ENCODE results near the gene TRIM69.
A peak's percentile ranks its signal among the peaks of the same experiment; 100 is the strongest.
"Not testable (repeated sequence)": the region's sequence is repeated elsewhere in the genome, so short reads cannot be mapped to it uniquely, and the experiment has no call there.

Gene TRIM69, protein sequence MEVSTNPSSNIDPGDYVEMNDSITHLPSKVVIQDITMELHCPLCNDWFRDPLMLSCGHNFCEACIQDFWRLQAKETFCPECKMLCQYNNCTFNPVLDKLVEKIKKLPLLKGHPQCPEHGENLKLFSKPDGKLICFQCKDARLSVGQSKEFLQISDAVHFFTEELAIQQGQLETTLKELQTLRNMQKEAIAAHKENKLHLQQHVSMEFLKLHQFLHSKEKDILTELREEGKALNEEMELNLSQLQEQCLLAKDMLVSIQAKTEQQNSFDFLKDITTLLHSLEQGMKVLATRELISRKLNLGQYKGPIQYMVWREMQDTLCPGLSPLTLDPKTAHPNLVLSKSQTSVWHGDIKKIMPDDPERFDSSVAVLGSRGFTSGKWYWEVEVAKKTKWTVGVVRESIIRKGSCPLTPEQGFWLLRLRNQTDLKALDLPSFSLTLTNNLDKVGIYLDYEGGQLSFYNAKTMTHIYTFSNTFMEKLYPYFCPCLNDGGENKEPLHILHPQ

DNA sequence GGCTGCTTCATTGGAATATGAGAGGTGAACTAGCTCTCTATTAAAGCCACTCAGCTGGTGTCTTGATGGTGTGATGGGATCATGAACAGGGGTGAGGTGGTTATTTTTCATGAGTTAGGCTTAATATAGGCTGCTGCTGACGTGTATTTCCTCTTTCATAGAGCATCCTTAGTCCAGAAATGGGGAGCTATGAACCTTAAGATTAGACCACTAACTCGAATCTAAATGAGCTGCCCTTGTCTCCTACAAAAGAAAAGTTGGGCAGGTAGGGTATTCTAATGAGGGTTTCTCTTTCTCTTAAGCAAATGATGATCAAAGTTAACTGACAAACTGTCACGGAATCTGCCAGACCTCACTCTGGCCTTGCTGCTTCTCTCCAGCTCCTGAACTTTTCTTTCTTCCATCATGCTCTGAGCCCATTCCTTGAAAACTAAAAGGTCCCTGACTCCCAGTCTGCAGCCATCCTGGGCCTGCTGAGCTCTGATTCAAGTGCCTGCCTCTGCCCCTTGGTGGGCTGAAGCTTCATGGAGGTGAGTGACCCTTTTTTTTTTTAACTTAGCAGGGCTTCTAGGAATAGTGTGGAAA, at the start of gene TRIM69:
TRIM69 (plus strand) TSS at position 348 of the 585 bp plus-strand sequence; CDS start at position 525, 177 bp downstream.
- no peak for DNase-seq
- in situ Hi-C loops (cut with HindIII; ENCODE audit: low pct_ligation_motif_present, low pct_unique_long_range_greater_than_20kb, low sequenced_read_pairs), result no loop called here

DNA sequence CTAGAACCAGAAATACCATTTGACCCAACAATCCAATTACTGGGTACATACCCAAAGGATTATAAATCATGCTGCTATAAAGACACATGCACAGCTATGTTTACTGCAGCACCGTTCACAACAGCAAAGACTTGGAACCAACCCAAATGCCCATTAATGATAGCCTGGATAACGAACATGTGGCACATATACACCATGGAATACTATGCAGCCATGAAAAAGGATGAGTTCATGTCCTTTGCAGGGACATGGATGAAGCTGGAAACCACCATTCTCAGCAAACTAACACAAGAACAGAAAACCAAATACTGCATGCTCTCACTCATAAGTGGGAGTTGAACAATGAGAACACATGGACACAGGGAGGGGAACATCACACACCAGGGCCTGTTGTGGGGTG, 47.0 kb upstream of the TRIM69 start:
- in situ Hi-C loops (cut with HindIII; ENCODE audit: low pct_ligation_motif_present, low pct_unique_long_range_greater_than_20kb, low sequenced_read_pairs); DNase-seq: not testable (repeated sequence)

DNA sequence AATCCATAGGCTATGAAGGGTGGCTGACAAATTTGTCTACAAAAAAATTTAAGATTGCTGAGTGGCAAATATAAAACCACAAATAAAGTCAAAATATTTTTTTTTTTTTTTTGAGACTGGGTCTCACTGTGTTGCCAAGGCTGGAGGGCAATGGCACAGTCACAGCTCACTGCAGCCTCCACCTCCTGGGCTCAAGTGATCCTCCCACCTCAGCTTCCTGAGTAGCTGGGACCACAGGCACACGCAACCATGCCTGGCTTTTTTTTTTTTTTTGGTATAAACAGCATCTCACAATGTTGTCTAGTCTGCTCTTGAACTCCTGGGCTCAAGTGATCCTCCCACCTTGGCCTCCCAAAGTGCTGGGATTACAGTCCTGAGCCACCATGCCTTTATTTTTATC, 46.1 kb upstream of the TRIM69 start:
- DNase-seq; in situ Hi-C loops (cut with HindIII; ENCODE audit: low pct_ligation_motif_present, low pct_unique_long_range_greater_than_20kb, low sequenced_read_pairs): not testable (repeated sequence)

DNA sequence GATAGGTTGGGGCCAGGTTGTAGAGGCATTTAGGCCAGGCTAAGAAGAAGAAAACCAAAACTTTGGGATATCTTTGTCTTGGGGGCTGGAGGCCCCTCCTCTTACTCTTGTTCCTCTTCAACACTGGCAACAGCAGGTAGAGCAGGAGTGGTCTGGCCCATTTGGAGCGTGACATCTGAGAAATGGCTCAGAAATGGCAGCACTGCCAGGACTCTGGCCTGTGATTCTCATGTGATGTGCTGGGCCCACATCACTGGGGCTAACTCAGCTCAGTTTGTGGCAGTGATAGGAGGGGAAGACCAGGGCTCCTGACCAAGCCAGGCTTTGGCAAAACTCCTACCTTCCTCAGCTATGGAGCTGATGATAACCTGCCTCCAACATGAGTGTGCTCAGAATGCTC, 43.7 kb upstream of the TRIM69 start:
- no peak for DNase-seq
- in situ Hi-C loops (cut with HindIII; ENCODE audit: low pct_ligation_motif_present, low pct_unique_long_range_greater_than_20kb, low sequenced_read_pairs), result no loop called here

DNA sequence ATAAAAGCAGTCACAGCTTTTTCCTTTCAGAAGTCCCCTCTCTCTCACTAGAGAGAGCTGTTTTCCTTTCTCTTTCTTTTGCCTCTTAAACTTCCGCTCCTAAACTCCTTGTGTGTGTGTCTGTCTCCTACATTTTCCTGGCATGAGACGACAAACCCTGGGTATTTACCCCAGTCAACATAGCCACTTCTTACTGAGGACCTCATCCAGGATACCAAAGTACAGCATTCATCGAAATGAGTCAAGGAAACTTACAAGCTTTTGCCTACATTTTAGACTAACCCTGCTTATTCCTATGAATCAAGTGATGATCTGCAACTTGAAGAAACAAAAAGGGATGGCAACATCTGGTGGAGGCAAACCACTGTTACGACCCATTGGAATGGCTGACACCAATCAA, 41.9 kb upstream of the TRIM69 start:
- in situ Hi-C loops (cut with HindIII; ENCODE audit: low pct_ligation_motif_present, low pct_unique_long_range_greater_than_20kb, low sequenced_read_pairs), result no loop called here
- DNase-seq, result no peak

DNA sequence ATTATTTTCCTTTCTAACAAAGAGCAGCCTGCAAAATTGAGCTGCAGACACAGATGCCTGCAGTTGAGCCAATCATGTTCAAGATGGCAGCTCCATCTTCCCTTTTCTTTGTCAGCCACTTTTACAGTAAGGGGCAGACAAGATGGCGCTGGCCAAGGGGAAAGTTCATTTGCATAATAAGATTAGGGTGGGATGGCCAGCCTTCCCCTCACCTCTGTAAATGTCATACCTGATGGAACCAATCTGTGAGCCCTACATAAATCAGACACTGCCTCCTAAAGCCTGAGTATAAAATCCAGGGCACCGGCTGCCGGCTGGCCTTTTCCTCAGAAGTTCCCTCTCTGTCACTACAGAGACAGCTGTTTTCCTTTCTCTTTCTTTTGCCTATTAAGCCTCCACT, 41.0 kb upstream of the TRIM69 start:
- in situ Hi-C loops (cut with HindIII; ENCODE audit: low pct_ligation_motif_present, low pct_unique_long_range_greater_than_20kb, low sequenced_read_pairs), result no loop called here
- no peak for DNase-seq

DNA sequence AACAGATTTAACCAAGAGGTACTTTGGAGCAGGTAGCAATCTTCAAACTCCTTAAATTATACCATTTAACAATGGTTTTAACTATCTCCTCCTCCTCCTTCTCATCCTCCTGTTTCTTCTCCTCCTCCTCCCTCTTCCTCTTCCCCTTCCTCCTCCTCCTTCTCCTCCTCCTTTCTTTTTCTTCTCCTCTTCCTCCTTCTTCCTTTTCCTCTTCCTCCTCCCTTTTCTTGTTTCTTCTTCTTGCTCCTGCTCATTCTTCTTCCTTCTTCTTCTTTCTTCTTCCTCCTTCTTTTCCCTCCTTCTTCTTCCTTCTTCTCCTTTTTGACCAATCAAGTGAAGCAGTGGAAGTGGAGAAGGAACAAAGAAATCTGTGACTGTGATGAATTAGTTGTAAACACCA, 39.3 kb upstream of the TRIM69 start:
- no peak for DNase-seq
- in situ Hi-C loops (cut with HindIII; ENCODE audit: low pct_ligation_motif_present, low pct_unique_long_range_greater_than_20kb, low sequenced_read_pairs), result no loop called here

DNA sequence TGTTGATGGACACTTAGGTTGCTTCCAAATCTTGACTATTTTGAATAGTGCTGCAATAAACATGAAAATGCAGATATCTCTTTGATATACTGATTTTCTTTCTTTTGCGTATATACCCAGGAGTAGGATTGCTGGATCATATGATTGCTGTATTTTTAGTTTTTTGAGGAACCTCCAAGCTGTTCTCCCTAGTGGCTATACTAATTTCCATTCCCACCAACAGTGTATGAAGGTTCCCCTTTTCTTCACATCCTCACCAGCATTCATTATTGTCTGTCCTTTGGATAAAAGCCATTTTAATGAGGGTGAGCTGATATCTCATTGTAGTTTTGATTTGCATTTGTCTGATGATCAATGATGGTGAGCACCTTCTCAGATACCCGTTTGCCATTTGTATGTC, 37.7 kb upstream of the TRIM69 start:
- DNase-seq, result no peak
- in situ Hi-C loops (cut with HindIII; ENCODE audit: low pct_ligation_motif_present, low pct_unique_long_range_greater_than_20kb, low sequenced_read_pairs), result no loop called here

DNA sequence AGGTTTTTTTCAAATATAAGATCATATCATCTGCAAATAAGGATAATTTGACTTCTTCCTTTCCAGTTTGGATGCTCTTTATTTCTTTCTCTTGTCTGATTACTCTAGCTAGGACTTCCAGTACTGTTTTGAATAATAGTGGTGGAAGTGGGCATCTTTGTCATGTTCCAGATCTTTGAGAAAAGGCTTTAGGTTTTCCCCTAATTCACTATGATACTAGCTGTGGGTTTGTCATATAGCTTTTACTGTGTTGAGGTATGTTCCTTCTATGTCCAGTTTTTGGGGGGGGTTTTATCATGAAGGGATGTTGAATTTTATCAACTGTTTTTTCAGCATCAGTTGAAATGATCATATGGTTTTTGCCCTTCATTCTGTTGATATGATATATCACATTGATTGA, 35.7 kb upstream of the TRIM69 start:
- in situ Hi-C loops (cut with HindIII; ENCODE audit: low pct_ligation_motif_present, low pct_unique_long_range_greater_than_20kb, low sequenced_read_pairs); DNase-seq: not testable (repeated sequence)

DNA sequence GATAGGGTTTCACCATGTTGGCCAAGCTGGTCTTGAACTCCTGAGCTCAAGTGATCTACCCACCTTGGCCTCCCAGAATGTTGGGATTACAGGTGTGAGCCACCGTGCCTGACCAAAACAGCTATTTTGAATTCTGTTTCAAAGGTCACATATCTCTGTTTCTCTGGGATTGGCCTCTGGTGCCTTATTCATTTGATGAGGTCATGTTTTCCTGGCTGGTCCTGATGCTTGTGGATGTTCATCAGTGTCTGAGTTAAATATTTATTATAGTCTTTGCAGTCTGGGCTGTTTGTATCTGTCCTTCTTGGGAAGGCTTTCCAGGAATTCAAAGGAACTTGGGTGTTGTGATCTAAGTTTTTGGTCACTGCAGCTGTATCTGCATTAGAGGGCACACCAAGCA, 30.3 kb upstream of the TRIM69 start:
- in situ Hi-C loops (cut with HindIII; ENCODE audit: low pct_ligation_motif_present, low pct_unique_long_range_greater_than_20kb, low sequenced_read_pairs), result no loop called here
- DNase-seq, result no peak

DNA sequence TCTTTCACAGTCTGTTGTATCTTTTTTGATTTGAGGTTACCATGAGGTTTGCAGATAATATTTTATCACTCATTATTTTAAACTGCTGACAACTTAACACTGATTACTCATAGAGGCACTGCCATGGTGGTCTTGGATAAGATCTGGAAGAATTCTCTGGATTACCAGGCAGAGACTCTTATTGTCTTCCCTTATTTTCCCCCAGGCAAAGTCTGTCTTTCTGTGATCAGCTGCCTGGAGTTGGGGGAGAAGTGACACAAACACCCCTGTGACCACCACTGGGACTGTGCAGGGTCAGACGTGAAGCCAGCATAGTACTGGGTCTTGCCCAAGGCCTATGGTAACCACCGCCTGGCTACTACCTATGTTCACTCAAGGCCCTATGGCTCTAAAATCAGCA, 29.9 kb upstream of the TRIM69 start:
- in situ Hi-C loops (cut with HindIII; ENCODE audit: low pct_ligation_motif_present, low pct_unique_long_range_greater_than_20kb, low sequenced_read_pairs), result no loop called here
- no peak for DNase-seq

DNA sequence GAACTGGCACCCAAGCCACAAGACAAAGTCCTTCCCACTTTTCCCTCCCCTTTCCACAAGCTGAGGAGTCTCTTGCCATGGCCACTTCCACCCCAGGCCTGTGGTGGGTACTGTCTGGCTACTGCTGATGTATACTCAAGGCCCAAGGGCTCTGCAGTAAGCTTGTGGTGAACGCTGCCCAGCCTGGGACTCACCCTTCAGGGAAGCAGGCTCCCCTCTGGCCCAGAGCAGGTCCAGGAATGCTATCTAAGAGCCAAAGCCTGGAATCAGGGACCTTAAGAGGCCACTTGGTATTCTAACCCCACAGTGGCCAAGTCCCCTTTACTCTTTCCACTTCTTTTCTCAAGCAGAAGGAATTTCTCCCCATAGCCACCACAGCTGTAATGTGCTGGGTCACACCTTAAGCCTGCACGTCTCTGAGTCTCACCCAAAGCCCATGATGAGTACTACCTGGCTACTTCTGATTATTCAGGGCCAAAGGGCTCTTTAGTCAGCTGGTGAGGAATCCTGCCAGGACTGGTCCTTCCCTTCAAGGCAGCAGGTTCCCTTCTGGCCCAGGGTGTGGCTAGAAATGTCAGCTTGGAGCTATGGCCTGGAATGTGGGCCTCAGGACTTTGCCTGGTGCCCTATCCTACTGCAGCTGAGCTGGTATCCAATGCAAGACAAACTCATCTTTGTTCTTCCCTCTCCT, 29.2 kb upstream of the TRIM69 start:
- in situ Hi-C loops (cut with HindIII; ENCODE audit: low pct_ligation_motif_present, low pct_unique_long_range_greater_than_20kb, low sequenced_read_pairs), result no loop called here
- DNase-seq, result no peak

DNA sequence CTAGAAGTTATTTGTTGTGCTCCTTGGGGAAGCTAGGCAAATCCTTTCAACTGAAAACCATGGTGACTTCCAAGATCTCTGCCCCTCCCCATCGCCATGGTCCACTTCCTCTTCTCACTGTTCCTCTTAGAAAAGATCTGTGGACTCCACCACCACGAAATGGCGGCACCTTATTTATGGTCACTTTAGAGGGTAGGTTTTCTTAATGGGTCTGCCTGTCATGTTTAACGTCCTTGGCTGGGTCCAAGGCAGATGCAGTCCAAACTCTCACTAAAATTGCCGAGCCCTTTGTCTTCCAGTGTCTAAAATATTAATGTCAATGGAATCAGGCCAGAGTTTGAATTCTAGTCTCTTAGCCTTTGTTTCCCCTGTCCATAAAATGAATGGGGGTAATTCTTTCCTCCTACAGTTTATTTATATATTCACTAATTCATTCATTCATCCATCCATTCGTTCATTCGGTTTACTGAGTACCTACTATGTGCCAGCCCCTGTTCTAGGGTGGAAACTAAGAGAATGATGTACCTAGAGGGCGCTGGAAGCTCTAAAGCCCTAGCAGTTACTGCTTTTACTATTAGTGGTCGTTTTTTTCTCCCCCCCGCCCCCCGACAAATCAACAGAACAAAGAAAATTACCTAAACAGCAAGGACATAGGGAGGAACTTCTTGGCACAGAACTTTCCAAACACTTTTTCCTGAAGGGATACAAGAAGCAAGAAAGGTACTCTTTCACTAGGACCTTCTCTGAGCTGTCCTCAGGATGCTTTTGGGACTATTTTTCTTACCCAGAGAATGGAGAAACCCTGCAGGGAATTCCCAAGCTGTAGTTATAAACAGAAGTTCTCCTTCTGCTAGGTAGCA, 25.9 kb upstream of the TRIM69 start:
- in situ Hi-C loops (cut with HindIII; ENCODE audit: low pct_ligation_motif_present, low pct_unique_long_range_greater_than_20kb, low sequenced_read_pairs), result no loop called here
- DNase-seq, result peak; percentile 43

DNA sequence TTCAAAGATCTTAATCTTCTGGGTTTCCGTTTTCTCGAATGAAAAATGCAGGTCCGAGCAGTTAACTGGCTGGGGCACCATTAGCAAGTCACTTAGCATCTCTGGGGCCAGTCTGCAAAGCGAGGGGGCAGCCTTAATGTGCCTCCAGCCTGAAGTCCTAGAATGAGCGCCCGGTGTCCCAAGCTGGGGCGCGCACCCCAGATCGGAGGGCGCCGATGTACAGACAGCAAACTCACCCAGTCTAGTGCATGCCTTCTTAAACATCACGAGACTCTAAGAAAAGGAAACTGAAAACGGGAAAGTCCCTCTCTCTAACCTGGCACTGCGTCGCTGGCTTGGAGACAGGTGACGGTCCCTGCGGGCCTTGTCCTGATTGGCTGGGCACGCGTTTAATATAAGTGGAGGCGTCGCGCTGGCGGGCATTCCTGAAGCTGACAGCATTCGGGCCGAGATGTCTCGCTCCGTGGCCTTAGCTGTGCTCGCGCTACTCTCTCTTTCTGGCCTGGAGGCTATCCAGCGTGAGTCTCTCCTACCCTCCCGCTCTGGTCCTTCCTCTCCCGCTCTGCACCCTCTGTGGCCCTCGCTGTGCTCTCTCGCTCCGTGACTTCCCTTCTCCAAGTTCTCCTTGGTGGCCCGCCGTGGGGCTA, 25.1 kb upstream of the TRIM69 start, which contains the start of the genes B2M and PATL2:
B2M (plus strand) TSS at position 422 of the 647 bp plus-strand sequence; CDS start at position 452, 30 bp downstream.
PATL2 (minus strand) TSS at position 228 of the 647 bp plus-strand sequence. CDS start 34,833 bp downstream, outside the sequence.
- peak; percentile 95 for DNase-seq
- in situ Hi-C loops (cut with HindIII; ENCODE audit: low pct_ligation_motif_present, low pct_unique_long_range_greater_than_20kb, low sequenced_read_pairs), result no loop called here

DNA sequence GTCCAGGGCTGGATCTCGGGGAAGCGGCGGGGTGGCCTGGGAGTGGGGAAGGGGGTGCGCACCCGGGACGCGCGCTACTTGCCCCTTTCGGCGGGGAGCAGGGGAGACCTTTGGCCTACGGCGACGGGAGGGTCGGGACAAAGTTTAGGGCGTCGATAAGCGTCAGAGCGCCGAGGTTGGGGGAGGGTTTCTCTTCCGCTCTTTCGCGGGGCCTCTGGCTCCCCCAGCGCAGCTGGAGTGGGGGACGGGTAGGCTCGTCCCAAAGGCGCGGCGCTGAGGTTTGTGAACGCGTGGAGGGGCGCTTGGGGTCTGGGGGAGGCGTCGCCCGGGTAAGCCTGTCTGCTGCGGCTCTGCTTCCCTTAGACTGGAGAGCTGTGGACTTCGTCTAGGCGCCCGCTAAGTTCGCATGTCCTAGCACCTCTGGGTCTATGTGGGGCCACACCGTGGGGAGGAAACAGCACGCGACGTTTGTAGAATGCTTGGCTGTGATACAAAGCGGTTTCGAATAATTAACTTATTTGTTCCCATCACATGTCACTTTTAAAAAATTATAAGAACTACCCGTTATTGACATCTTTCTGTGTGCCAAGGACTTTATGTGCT, 24.5 kb upstream of the TRIM69 start:
- DNase-seq, result peak; percentile 29
- in situ Hi-C loops (cut with HindIII; ENCODE audit: low pct_ligation_motif_present, low pct_unique_long_range_greater_than_20kb, low sequenced_read_pairs), result no loop called here

DNA sequence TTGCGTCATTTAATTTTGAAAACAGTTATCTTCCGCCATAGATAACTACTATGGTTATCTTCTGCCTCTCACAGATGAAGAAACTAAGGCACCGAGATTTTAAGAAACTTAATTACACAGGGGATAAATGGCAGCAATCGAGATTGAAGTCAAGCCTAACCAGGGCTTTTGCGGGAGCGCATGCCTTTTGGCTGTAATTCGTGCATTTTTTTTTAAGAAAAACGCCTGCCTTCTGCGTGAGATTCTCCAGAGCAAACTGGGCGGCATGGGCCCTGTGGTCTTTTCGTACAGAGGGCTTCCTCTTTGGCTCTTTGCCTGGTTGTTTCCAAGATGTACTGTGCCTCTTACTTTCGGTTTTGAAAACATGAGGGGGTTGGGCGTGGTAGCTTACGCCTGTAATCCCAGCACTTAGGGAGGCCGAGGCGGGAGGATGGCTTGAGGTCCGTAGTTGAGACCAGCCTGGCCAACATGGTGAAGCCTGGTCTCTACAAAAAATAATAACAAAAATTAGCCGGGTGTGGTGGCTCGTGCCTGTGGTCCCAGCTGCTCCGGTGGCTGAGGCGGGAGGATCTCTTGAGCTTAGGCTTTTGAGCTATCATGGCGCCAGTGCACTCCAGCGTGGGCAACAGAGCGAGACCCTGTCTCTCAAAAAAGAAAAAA, 23.9 kb upstream of the TRIM69 start:
- DNase-seq, result peak; percentile 85
- in situ Hi-C loops (cut with HindIII; ENCODE audit: low pct_ligation_motif_present, low pct_unique_long_range_greater_than_20kb, low sequenced_read_pairs), result no loop called here

All from ACHN (cell line).